B cell (primary cell): ENCODE data around the gene FIG4. TPM values are rescaled to one million over a fixed set of nuclear protein-coding genes. Genes with fewer than 3 reads are reported as not detected.

Experiments
- ATAC-seq: fragments of 200-7000 bp; cut with Tn5 transposase; one replicate; pipeline ENCODE4 v1.10.0; 2021; ENCODE audit warnings: low read depth, mild to moderate bottlenecking, moderate number of reproducible peaks, moderate library complexity
- CTCF ChIA-PET: fragments of 350-600 bp; sonication (Branson Sonifier 250); formaldehyde crosslinking; loops from one replicate; lab custom pipeline; 2021; ENCODE audit warnings: antibody characterized with exemption, inconsistent platforms; lab: Charles Lee
- POLR2A ChIA-PET: fragments of 350-600 bp; sonication (Branson Sonifier 250); formaldehyde crosslinking; loops from one replicate; lab custom pipeline; 2021; ENCODE audit warnings: antibody characterized with exemption; lab: Charles Lee
- DNase-seq: peaks from one replicate; pipeline ENCODE4 v3.0.0; 2013
- H2AFZ ChIP-seq: 2 replicates; pipeline ENCODE4 v1.6.1; 2012; ENCODE audit warnings: mild to moderate bottlenecking, low read depth, low read length; ENCODE audit not compliant: insufficient read depth, poor library complexity, severe bottlenecking
- H3K27ac ChIP-seq, 2 donors: 1 replicate in 1 of 2; 2 replicates in 1 of 2; pipeline ENCODE4 v1.5.1; 2012 to 2013; ENCODE audit warnings: low read length in 2 of 2, mild to moderate bottlenecking in 2 of 2, moderate library complexity in 1 of 2
- H3K27me3 ChIP-seq, 4 experiments: fragments of 200-600 bp in 1 of 4; sonication (generic) in 1 of 4; replicated peaks in 1 of 4; 1 replicate in 2 of 4; 2 replicates in 2 of 4; pipeline versions ENCODE4 v1.6.1 to v1.7.0; 2013 to 2016; ENCODE audit warnings: low read length in 3 of 4, mild to moderate bottlenecking in 2 of 4, mixed read lengths in 1 of 4, moderate library complexity in 1 of 4; ENCODE audit not compliant: insufficient read depth in 4 of 4, control insufficient read depth in 3 of 4; ENCODE audit errors: control extremely low read depth in 1 of 4
- H3K36me3 ChIP-seq, 2 experiments: replicated peaks in 1 of 2; 1 replicate in 1 of 2; 2 replicates in 1 of 2; pipeline versions ENCODE4 v1.6.1 to v1.7.1; 2013; ENCODE audit warnings: low read length in 1 of 2; ENCODE audit not compliant: insufficient read depth in 2 of 2, control insufficient read depth in 1 of 2; ENCODE audit errors: control extremely low read depth in 1 of 2, extremely low read depth in 1 of 2
- H3K4me1 ChIP-seq, 2 donors: fragments of 200-600 bp in 1 of 2; sonication (generic) in 1 of 2; 1 replicate in 1 of 2; 2 replicates in 1 of 2; pipeline versions ENCODE4 v1.5.1 to v1.6.1; 2013 to 2017; ENCODE audit warnings: low read length in 2 of 2; ENCODE audit not compliant: control insufficient read depth in 2 of 2, insufficient read depth in 2 of 2
- H3K4me2 ChIP-seq: replicated peaks from 2 replicates; pipeline ENCODE3; 2012; ENCODE audit warnings: mild to moderate bottlenecking, low read depth, low read length; ENCODE audit not compliant: poor library complexity, severe bottlenecking
- H3K4me3 ChIP-seq, 5 experiments: fragments of 200-600 bp in 1 of 5; sonication (generic) in 1 of 5; 1 replicate in 3 of 5; 2 replicates in 2 of 5; pipeline versions ENCODE4 v1.5.1 to v1.7.0; 2011 to 2016; ENCODE audit warnings: low read length in 4 of 5, mild to moderate bottlenecking in 4 of 5, low read depth in 2 of 5, control low read depth in 1 of 5, moderate library complexity in 1 of 5; ENCODE audit not compliant: insufficient read depth in 1 of 5; ENCODE audit errors: control extremely low read depth in 1 of 5, extremely low read depth in 1 of 5
- H3K79me2 ChIP-seq: fragments of 200-600 bp; sonication (generic); one replicate; pipeline ENCODE4 v1.6.0; 2016; ENCODE audit warnings: low read length; ENCODE audit not compliant: control insufficient read depth, insufficient read depth
- H3K9ac ChIP-seq: fragments of 200-600 bp; sonication (generic); 2 replicates; pipeline ENCODE4 v1.6.1; 2017; ENCODE audit warnings: mild to moderate bottlenecking, low read length, moderate library complexity
- H3K9me3 ChIP-seq, 3 donors: one replicate each; pipeline versions ENCODE4 v1.6.1 to v1.7.1; 2013; ENCODE audit warnings: low read length in 2 of 3; ENCODE audit not compliant: control insufficient read depth in 2 of 3, insufficient read depth in 1 of 3; ENCODE audit errors: control extremely low read depth in 1 of 3
- H4K20me1 ChIP-seq: 2 replicates; pipeline ENCODE4 v1.6.0; 2012; ENCODE audit warnings: mild to moderate bottlenecking, low read length; ENCODE audit not compliant: insufficient read depth, control insufficient read depth, poor library complexity, severe bottlenecking
- H3K27ac Mint-ChIP-seq: one replicate; pipeline ENCODE4 v1.8.0; 2021; ENCODE audit warnings: mixed read lengths
- H3K27me3 Mint-ChIP-seq: one replicate; pipeline ENCODE4 v1.8.0; 2021; ENCODE audit warnings: mixed read lengths
- H3K4me1 Mint-ChIP-seq: one replicate; pipeline ENCODE4 v1.8.0; 2021; ENCODE audit warnings: mixed read lengths
- H3K4me3 Mint-ChIP-seq: one replicate; pipeline ENCODE4 v1.8.0; 2021; ENCODE audit warnings: mixed read lengths
- H3K9me3 Mint-ChIP-seq: one replicate; pipeline ENCODE4 v1.8.0; 2022; ENCODE audit warnings: mixed read lengths; ENCODE audit not compliant: insufficient read depth
- EZH2 ChIP-seq: IDR thresholded peaks from 2 replicates; pipeline ENCODE4 v1.6.1; 2012; ENCODE audit warnings: borderline replicate concordance, low read depth, mild to moderate bottlenecking, moderate library complexity, low read length; ENCODE audit not compliant: insufficient read depth, poor library complexity, severe bottlenecking
- WGBS: methylation state at CpG from one replicate; pipeline ENCODE4 v1.1.5; 2013; ENCODE audit warnings: missing lambda C conversion rate; ENCODE audit not compliant: insufficient coverage; 5-methylcytosine and 5-hydroxymethylcytosine counted together
- intact Hi-C: fragments of 100-400 bp; cut with micrococcal nuclease; formaldehyde crosslinking; loops from one replicate; pipeline ENCODE4 v1.10.0; 2022
- polyA plus RNA-seq: library from polyadenylated mRNA; depleted of rRNA; stranded (reverse); fragments of >200 nt; gene quantifications from 2 replicates; pipeline ENCODE4 v1.2.3, GENCODE V29; 2012
- total RNA-seq, 2 donors: library from RNA; stranded (reverse); fragments of 120-200 nt in 1 of 2; gene quantifications; 1 replicate in 1 of 2; 2 replicates in 1 of 2; pipeline versions ENCODE4 v1.2.3 to v1.2.4, GENCODE V29; 2013 to 2022
- TF ChIP-seq, protein P1 (sequence below): fragments of 200-600 bp; IDR thresholded peaks from one replicate; pipeline ENCODE4 v1.8.0; 2022; ENCODE audit warnings: antibody characterized with exemption, mild to moderate bottlenecking

The FIG4 gene
- total and polyA plus RNA-seq, 2 donors (not counting 1 experiment from before 2014, with no cell fraction given), result 28.2 to 31.5 TPM

DNA sequence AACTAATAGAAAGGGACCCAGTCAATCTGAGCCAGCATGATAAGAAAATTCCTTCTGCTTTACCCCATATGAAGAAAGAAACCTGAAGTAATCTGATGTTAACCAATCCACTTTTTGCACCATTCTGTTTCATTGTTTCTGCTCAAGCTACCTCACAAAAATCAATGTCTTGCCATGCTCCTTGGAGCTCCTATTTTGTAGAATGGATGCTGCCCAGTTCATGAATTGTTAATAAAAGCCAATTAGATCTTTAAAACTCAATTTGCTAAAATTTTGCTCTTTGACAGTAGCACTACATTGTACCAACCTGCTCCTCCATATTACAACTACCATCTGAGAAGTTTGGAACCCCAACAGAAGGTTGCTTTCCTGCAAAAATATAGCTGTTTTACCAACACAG lies 170.8 kb downstream of the FIG4 start:
- Histone ChIP-seq H3K36me3 (no peaks in the 10 kb centered on the region), H3K79me2 (no peaks in the 10 kb centered on the region), H3K4me3 (no peak overlapping the region), H3K4me1 (no peaks in the 10 kb centered on the region), H4K20me1 (no peaks in the 10 kb centered on the region), H3K9ac (no peak overlapping the region), H3K4me2 (no peak overlapping the region), H3K9me3 (peaks cover 0 to 5% (median 4%) of the 10 kb centered on the region in 3 donors), H3K27me3 (peaks cover 0 to 3% (median 0%) of the 10 kb centered on the region in 4 experiments), H3K27ac (no peak overlapping the region), H2AFZ (no peak overlapping the region)
- Mint-ChIP-seq H3K9me3 (peaks cover 3% of the 10 kb centered on the region), H3K27me3 (peaks cover 8% of the 10 kb centered on the region), H3K27ac (no peak overlapping the region), H3K4me1 (no peaks in the 10 kb centered on the region), H3K4me3 (no peak overlapping the region)
- ATAC-seq (no peak), DNase-seq (no peak)
- no peak for TF ChIP-seq EZH2
- TF ChIP-seq, protein P1, sequence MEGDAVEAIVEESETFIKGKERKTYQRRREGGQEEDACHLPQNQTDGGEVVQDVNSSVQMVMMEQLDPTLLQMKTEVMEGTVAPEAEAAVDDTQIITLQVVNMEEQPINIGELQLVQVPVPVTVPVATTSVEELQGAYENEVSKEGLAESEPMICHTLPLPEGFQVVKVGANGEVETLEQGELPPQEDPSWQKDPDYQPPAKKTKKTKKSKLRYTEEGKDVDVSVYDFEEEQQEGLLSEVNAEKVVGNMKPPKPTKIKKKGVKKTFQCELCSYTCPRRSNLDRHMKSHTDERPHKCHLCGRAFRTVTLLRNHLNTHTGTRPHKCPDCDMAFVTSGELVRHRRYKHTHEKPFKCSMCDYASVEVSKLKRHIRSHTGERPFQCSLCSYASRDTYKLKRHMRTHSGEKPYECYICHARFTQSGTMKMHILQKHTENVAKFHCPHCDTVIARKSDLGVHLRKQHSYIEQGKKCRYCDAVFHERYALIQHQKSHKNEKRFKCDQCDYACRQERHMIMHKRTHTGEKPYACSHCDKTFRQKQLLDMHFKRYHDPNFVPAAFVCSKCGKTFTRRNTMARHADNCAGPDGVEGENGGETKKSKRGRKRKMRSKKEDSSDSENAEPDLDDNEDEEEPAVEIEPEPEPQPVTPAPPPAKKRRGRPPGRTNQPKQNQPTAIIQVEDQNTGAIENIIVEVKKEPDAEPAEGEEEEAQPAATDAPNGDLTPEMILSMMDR, result no peak
- CTCF ChIA-PET, result no interaction called here
- POLR2A ChIA-PET, result no interaction called here
- intact Hi-C loops, result no loop called here

DNA sequence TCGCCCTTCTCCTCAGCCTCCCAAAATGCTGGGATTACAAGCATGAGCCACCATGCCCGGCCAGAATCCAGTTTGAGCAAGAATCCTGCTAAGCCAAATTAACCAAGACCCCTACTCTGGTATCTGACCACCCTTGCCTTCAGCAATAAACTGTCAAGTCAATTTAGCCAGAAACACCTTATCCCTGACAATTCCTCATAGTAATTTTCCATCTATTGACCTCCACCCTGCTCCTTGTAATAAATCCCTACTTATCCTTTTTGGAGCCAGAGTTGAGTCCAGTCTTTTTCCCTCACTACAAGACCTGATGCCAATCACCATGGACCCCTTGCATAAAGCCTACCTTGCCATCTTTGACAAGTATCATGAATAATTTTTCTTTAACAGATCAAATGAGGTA lies 173.0 kb downstream of the FIG4 start:
- no peaks in the 10 kb centered on the region for H3K36me3 ChIP-seq
- H3K9me3 ChIP-seq, result peaks cover 0 to 5% (median 4%) of the 10 kb centered on the region in 3 donors
- TF ChIP-seq, protein P1, result no peak
- TF ChIP-seq EZH2, result no peak
- ATAC-seq, result no peak
- no peak overlapping the region for H2AFZ ChIP-seq
- no peaks in the 10 kb centered on the region for H3K4me1 ChIP-seq
- no peaks in the 10 kb centered on the region for H3K79me2 ChIP-seq
- no peak overlapping the region for H3K27ac Mint-ChIP-seq
- no peak overlapping the region for H3K4me3 ChIP-seq
- H3K27me3 Mint-ChIP-seq, result peaks cover 13% of the 10 kb centered on the region
- no peak overlapping the region for H3K4me2 ChIP-seq
- H4K20me1 ChIP-seq, result no peaks in the 10 kb centered on the region
- POLR2A ChIA-PET, result no interaction called here
- WGBS, result 92% methylated on average over 2 of the region's 2 CpGs
- peaks cover 3% of the 10 kb centered on the region for H3K9me3 Mint-ChIP-seq
- DNase-seq, result no peak
- no peak overlapping the region for H3K27ac ChIP-seq
- H3K9ac ChIP-seq, result no peak overlapping the region
- peaks cover 0 to 3% (median 0%) of the 10 kb centered on the region in 4 experiments for H3K27me3 ChIP-seq
- no peak overlapping the region for H3K4me3 Mint-ChIP-seq
- H3K4me1 Mint-ChIP-seq, result no peaks in the 10 kb centered on the region
- intact Hi-C loops, result no loop called here
- CTCF ChIA-PET, result no interaction called here
